Kidney capillary endothelial cell (primary cell): ENCODE measurements around the gene PROM2.

ENCODE experiments used
- DNase-seq: peaks from one replicate; pipeline ENCODE4 v3.0.0-alpha.2; 2018; ENCODE audit warnings: low spot score

Gene PROM2

DNA sequence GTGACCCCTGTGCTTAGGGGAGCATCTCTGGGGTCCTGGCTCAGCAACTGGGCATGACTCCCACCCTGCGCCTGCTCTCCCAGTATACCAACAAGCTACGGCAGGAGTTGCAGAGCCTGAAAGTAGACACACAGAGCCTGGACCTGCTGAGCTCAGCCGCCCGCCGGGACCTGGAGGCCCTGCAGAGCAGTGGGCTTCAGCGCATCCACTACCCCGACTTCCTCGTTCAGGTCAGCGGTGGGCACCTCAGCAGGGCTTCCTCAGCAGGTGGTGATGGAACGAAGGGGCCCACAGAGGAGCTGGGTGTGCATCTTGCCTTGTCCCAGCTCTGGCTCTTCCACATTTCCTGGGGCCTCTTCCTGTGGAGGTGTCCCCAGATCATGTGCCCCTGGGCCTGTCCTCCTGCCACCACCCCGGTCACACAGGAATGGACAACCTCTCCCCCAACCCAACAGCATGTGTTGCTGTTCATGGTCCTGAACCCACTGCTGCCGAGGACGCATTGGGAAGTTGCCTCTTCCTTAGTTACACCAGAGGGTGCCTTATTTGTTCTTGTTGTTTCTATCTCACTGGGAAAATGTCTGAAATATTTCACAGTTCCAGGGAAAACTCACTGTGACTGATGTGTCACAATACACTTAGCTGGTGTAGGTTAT lies 10.8 kb downstream of the PROM2 start:
- no peak for DNase-seq

DNA sequence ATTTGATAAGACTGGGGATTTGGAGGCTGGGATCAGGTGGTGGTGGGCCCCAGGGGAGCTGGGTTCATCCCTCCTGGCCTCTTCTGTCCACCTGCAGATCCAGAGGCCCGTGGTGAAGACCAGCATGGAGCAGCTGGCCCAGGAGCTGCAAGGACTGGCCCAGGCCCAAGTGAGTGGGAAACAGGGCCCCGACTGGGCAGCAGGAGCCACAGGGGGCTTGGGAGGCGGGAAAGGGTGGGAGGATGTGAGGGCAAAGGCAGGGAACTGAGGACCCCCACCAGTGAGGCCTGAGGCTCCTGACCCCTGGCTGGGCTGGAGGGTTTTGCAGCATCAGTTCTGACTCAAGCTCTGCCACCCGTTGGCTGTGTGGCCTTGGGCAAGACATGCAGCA lies 11.3 kb downstream of the PROM2 start:
- DNase-seq: no peak

DNA sequence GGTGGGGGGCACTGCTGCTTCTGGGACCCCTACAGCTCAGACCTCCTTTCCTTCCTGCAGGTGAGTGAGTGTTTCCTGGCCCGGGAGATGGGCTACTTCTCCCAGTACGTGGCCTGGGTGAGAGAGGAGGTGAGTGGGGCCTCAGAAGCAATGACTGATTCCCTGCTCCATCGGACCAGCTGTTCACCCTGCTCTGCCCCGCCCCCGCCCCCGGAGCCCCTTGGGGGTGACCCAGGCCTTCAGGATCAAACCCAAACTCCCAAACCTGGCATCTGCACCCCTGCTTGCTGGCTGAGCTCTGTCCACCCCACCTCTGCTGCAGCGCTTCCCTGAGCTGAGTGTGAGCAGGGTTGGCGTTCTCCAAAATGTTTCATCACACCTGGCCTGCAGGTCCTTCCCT lies 13.1 kb downstream of the PROM2 start:
- DNase-seq: no peak

DNA sequence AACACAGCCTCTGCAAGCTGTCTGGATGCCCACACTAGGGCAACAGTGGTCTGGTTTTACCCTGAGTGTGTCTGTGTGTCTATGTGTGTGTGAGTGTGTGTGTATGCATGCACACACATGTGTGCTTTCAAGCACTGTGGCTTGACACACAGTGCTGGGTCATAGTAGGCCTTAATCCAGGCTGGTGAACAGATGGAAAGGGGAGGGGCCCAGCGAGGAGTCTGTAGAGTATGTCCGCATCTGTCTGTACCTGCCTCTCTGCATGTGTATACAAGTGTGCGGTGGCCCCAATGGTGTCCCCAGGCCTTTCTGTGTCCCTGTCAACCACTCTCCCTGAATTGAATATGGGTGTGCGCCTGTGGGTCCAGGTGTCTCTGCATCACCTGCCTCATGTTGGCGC lies 13.6 kb downstream of the PROM2 start:
- DNase-seq: no peak

DNA sequence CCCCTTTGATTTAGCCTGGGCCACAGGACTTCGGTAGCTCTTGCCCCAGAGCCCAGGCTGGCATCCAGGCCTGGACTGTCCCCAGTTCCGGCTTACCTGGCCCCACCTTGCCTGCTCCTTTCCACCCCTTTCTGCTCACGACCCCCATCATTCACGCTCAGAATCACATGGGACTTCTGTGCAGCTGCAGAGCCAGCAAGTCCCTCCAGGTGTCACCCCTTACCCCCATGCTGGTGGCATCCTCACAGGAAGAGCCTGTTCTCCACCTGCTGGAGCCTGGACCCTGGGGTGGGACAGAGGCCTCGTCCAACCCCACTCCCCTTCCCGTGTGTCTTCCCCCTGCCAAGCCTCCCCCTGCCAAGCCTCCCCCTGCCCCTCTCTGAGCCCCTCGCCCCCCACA lies 15.0 kb downstream of the PROM2 start:
- DNase-seq: no peak

DNA sequence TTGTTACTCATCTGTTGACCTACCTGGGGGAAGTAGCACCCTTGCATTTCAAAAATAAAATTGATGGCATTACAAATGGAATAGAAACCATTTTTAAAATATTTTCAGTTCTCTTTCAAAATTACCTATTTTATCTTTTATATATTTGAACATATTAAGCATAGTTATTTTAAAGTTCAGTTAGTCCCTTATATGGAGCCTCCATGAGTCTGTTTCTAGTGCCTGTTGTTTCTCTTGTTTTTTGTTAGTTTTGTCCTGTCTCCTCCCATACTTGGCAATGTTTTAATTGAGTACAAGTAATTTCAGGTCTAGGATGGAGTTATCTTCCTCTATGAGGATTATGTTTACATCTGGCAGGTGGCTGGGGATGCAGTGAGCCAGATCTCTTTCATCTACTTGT lies 17.0 kb downstream of the PROM2 start:
- no peak for DNase-seq

DNA sequence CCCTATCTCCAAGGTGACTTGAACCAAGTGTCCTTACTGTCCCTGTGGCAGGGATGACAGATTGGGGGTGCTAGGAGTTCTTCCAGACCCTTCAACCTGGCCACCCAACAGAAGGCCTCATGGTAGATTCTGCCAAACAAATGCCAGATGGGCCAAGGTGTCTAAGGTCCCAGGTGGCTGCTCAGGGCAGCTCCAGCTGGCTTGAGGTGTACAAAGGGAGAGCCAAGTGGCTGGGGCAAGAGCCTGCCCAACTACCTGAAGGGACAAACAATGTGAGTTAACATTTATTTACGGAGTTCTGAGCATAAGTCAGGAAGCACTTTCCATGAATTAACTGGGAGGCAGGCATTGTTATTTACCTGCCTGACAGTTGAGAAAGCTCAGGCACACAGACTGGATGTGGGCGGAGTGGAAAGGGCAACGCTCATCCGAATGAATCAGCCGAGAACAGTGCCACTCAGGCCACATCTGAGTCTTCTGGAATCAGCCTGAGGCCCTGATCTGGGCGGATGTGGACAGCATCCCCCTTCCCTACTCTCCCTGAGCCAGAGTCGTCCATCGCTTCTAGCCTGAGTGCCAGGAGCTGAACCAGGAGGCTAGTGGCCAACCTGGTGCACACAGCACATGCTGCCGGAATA lies 18.5 kb downstream of the PROM2 start:
- no peak for DNase-seq

DNA sequence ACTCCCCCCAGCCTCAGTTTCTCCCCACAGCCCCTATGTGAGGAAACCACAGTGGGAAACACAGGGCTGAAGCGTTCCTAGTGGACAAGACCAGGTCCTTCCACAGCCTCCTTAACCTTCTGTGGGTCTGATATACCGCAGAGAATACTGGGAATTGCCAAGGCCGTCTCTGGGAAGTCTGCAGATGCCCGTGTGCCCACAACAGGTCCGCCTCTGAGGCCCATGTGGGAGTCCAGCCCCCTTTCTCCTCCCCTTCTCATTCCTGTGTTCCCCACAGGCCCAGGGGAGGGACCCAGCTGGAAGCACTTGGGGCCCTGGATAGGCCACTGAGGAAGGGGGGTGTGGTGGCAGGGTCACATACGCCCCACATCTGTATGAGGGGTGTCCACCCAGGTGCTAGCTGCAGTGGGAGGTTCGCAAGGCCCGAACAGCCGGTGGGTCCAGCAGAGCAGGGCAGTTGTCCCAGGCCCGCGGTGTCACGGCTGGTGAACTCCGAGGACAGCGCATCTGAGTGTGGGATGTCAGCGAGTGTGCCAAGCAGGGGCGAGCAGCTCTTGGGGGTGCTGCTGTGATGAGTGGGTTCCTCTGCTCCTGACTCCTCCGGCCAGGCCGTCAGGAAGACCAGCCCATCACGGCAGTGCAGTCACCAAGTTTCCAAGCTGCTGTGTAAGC lies 20.5 kb downstream of the PROM2 start:
- DNase-seq: no peak

DNA sequence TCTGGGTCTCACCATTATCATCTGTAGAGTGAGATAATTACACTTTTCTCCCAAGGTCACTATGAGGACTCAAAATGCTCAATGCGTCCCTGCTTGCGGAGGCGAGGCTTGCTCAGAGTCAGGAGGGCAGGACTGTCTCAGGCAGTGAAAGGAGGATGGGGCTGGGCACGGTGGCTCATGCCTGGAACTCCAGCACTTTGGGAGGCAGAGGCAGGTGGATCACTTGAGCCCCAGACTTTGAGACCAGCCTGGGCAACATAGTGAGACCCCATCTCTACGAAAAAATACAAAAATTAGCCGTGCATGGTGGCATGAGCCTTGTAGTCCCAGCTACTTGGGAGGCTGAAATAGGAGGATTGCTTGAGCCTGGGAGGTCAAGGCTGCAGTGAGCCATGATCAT lies 21.1 kb downstream of the PROM2 start:
- DNase-seq: no peak

DNA sequence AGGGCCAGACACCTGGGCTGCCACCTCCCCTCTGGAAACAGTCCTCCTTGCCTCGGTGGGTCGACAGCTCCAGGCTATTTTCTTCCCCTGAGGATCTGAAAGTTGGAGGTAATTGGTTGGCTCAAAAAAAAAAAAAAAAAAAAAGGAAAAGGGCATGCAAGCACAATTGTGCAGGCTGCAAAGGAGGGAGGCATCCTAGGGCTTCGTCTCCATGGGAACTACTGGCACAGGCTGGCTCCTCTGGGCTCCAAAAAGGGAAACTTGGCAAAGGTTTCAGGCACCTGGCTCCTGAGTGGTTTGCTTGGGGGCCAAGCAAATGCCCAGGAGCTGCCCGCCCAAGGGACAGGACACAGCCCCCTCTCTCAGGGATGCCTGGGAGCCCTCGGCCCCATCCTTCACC lies 21.8 kb downstream of the PROM2 start:
- no peak for DNase-seq

DNA sequence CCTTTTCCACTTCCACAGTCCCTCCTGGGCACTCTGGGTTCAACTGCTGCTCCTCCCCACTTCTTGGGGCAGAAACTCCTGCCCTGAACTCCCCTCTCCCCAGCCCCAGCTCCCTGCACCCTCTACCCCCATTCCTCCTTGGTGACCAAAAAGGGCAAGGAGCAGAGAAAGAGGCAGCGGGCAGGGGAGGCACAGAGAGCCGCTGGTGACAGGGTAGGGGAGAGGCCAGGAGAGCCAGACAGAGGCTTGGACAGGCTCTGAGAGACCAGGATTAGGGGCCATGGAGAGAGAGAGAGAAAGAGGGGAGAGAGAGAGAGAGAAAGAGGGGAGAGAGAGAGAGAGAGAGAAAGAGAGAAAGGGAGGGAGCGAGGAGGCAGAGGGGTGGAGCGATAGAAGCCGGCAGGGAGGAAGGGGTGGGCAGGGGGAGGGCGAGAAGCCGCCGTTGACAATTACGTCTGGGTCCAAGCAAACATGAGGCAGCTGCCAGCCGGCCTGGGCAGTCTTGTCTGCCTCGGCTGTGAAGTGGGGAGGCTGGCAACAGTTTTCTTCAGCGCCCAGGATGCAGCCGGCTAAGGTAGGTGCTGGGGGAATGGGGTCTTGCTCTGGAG lies 22.7 kb downstream of the PROM2 start, which contains the start of gene KCNIP3:
TSS of gene KCNIP3 (plus strand) at position 468 of the 608 bp plus-strand sequence. CDS start at position 560, 92 bp downstream.
- DNase-seq: no peak

DNA sequence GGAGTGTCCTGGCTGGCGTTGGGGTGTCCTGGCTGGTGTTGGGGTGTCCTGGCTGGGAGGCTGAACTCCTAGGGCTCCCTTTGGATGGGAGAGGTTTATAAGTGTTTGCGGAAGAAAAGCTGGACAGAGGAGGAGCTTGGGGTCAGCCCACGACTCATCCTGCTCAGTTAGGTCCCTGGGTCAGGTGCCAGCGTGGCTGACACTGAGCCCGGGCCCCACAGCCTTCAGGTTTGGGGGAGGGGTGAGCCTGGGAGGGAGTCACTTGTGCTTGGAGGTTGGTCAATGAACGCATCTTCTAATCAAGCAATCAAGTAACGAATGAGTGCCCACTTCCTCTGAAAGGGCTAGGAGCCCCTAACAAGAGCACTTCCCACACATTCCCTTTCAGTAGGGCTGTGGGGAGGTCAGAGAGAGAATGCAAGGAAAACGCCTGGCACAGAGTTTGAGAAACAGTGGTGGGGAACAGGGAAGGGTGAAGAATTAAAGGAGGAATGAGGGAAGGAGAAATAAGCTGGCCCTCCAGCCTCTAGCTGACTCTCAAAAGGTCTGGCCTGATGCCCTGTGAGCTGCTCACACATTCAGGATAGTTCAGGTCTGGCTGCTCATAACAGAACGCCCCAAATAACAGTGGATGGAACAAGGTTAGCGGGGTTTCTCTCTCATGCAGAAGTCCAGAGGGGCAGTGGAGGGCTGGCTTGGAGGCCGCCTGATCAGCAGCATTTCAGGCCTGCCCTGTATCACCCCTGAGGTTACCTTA lies 23.6 kb downstream of the PROM2 start:
- no peak for DNase-seq

DNA sequence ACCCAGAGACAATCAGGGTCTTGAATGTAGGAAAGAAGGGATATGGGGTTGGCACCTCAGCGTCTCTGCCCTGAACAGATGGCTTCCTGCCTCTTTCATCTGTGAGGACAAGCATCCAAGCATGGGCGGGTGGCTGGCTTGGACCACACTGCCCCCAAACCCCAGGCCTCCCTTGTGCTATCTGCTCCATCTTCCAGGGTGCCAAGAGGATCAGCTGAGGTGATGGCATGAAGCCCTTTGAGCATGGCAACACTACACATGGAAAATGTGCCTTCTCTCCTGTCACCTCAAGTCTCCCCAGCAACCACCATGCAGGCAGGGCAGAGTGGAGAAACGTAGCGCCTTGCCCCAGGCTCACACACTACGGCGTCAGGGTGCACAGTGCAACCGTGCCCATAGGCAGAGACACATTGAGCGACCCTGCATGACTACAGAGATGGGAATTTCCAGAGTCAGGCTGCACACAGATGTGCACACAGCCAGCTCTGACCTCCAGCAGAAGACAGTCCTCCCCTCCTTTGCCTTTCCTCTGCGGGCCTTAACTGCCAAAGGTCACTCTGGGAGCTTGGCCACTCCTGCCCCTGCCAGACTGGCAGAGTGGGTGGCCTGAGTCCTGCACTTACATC lies 24.4 kb downstream of the PROM2 start:
- no peak for DNase-seq

DNA sequence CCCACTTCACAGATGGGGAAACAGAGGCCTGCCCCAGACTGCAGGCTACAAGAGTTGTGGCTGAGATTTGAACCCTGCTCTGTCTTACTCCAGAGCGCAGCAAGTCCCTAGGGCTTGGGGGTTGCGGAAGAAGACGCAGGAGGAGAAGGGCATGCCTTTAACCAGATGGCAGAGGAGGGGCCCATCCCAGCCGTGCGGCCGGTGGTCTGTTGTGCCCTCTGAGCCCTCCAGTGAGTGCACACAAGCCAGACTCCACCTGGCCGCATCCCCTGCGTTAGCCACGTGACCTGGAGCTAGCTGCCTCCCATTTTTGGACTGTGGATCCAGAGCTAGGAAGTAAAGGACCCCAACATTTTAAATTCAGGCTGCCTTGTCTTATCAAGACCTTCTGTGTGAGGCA lies 25.7 kb downstream of the PROM2 start:
- no peak for DNase-seq

DNA sequence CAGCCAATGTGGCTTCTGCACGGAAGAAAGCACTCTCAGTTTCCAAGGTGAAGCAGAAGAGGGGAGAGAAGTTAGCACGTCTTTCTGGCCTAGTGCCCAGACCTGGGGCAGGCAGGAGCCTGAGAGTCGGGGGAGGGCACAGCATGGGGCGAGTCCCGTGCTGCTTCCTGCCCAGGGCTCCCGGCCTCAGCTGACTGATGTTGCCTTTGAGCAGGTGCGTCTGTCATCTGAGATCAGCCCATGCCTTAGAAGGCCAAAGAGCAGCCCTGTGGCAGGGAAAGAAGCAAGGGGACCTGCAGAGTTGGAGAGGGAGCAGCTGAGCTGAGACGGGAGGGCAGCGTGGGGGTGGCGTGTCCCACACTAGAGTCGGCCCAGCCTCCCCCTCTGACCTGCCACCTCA lies 26.2 kb downstream of the PROM2 start:
- DNase-seq: no peak

DNA sequence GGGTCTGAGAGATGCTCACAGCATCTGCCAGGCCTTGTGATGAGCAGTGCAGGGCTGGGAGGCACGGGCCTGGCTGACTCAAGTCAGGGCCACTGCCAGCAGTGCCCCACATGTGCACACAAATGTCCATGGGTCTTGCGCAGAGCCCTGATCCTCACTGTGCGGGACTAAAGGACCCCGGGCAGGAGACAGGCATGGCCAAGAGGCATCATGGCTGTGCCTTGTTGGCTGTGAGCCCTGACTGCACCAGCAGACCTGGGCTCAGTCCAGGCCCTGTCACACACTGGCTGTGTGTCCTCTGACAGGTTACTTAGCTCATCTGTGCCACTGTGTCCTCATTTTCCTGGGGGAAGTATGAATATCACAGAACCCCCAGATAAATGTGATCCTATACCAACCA lies 26.9 kb downstream of the PROM2 start:
- no peak for DNase-seq

DNA sequence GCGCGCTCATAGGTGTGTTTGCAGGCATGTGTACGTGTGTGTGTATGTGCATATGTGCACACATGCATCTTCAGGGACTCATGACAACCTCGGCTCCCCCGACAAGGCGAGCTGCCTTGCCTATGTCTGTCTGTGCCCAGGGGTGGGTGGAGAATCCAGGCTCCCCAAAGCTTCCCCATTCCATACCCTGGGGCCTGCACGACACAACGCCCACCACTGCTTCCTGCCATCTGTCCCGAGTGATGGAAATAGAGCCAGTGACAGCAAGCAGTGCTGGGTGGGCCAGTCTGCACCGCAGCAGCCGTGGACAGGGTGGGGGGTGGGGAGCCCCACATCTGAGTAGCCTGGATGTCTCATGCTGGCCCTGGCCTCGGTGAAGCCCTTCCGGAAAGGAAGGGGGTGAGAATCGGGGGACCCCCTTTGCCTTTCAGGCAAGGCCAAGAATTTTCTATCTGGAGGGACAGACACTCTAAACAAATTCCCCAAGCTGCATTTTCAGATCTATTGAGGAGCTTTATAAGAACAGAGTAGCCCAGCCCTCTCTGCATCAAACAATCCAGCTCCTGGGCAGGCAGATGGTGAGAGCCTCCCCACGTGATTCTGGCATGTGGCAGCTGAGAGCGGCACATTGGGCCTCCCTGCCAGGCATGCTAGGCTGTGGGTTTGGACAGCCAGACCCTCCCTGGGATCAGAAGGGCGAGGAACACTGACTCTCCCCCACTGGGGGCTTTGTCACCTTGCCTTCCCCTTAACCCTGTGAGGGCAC lies 27.8 kb downstream of the PROM2 start:
- no peak for DNase-seq

DNA sequence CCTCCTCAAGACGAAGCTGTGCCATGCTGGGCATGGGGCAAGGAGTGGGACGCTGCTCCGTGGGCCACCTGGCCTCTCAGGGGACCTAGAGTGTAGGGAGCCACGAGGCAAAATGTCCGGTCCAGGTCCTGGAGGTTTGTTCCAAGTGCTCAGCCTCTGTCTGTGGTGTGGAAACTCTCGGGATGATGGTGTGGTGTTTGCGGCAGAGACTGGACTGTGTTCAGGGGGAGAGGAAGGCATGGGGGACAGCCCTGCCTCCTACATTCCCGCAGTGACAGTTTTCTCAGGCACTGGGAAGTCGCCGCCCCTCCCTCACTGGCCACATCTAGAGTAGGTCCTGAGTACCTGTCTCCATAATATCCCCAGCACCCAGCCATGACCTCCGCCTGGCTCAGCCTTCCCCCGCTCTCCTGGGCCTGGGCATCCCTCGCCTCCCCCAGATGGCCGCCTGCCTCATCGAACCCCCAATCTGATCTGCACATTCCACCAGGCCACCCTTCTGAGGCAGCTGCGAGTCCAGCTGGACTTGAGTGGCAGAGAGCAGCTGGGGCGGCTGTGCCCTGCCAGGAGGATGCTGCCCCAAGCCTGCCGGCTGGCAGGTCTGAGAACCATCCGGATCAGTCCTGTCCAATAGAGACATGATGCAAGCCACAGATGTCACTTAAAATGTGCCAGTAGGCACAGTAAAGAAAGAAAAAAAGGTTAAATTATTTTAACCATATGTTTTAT lies 29.1 kb downstream of the PROM2 start:
- no peak for DNase-seq

DNA sequence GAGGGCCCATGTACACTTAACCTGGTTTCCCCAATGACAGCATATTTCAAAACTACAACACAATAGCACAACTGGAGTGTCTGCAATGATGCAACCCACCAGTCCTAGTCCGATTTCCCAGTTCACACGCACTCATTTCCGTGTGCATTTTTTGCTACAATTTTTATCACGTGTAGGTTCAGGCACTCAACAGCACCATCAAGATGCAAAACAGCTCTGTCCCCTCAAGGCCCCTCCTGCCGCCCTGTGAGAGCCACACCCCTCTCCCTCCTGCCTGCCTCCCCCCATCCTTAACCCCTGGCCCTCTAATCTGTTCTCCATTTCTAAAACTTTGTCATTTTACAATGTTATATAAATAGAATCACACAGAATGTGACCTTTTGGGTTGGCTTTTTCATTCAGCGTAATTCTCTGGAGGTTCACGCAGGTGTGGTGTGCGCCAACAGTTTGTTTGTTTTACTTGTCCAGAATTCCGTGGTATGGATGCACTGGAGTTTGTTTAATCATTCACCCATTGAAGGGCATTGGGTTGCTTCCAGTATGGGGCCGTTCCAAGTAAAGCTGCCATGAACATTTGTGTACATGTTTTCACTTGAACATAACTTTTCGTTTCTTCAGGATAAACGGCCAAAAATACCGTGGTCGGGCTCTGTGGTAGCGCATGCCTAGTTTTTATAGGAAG lies 31.3 kb downstream of the PROM2 start:
- no peak for DNase-seq

DNA sequence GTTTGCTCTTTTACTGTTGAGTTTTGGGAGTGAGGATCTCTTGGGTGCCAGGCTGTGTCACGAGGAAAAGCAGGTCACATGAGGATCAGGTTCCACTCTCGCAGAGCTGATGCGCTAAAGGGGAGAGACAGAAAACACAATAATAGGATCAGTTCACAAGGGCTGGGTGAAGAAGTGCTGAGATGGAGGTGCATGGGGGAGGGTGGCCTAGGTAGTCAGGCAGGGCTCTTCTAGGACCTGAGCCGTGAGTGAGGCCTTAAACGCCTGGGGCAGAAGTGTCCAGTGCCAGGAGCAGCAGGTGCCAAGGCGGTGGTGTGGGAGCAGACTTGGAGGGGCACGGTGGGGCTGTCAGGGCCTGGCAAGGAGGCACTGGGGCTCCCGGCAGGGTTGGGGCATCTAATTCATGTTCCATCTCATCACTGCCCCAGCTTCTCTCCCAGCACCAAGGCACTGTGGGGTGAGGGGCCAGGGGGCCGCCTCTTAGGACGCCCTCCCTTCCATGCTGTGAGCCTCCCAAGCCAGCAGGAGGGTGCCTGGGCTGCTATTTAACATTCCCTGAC lies 32.2 kb downstream of the PROM2 start:
- DNase-seq: no peak
